SJSA1 (cell line): ENCODE measurements around the gene FMN1. TPM values are rescaled to one million over a fixed set of nuclear protein-coding genes. Genes with fewer than 3 reads are reported as not detected.

ENCODE experiments used
- DNase-seq, 2 experiments: peaks; one replicate each; pipeline ENCODE4 v3.0.0-alpha.2; 2015 to 2020; ENCODE audit warnings: low spot score in 2 of 2, low read depth in 1 of 2
- H3K27ac ChIP-seq: fragments of 250-450 bp; sonication (Bioruptor Pico); 2 replicates; pipeline ENCODE4 v1.5.1; 2020; ENCODE audit warnings: mild to moderate bottlenecking, moderate library complexity
- H3K27me3 ChIP-seq: fragments of 250-450 bp; sonication (Bioruptor Pico); replicated peaks from 2 replicates; pipeline ENCODE4 v1.5.1; 2020; ENCODE audit warnings: mild to moderate bottlenecking, moderate library complexity
- H3K36me3 ChIP-seq: fragments of 250-450 bp; sonication (Bioruptor Pico); 2 replicates; pipeline ENCODE4 v1.5.1; 2020; ENCODE audit warnings: mild to moderate bottlenecking
- H3K4me1 ChIP-seq: fragments of 250-450 bp; sonication (Bioruptor Pico); replicated peaks from 2 replicates; pipeline ENCODE4 v1.6.1; 2021; ENCODE audit warnings: mild to moderate bottlenecking
- H3K4me3 ChIP-seq: fragments of 250-450 bp; sonication (Bioruptor Pico); 2 replicates; pipeline ENCODE4 v1.5.1; 2020; ENCODE audit warnings: mild to moderate bottlenecking
- H3K9me3 ChIP-seq: fragments of 250-450 bp; sonication (Bioruptor Pico); replicated peaks from 2 replicates; pipeline ENCODE4 v1.5.1; 2020; ENCODE audit warnings: mild to moderate bottlenecking
- total RNA-seq: library from RNA; depleted of rRNA; stranded (reverse); fragments of >200 nt; shearing (Covaris generic); gene quantifications from 2 replicates; pipeline ENCODE4 v1.2.3, GENCODE V29; 2014

Gene FMN1
- total RNA-seq, 1 experiment from 2014 or later = 2.4 TPM

GRCh38 chr15:32873284-32874114, 321.0 kb downstream of the FMN1 start:
- no peak for DNase-seq
- Histone ChIP-seq H3K4me1 (peaks cover 48% of the 10 kb centered on the region), H3K27ac (no peak overlapping the region)

GRCh38 chr15:32872621-32873283, 321.8 kb downstream of the FMN1 start:
- peaks cover 50% of the 10 kb centered on the region for H3K4me1 ChIP-seq
- no peaks in the 10 kb centered on the region; the same call in 1 of the 2 replicates for H3K36me3 ChIP-seq
- no peaks in the 10 kb centered on the region for H3K9me3 ChIP-seq
- no peak for DNase-seq
- H3K4me3 ChIP-seq = no peak overlapping the region
- no peaks in the 10 kb centered on the region for H3K27me3 ChIP-seq
- no peak overlapping the region for H3K27ac ChIP-seq

More at GRCh38 chr15:32873284-32874114, 321.0 kb downstream of the FMN1 start:
- Histone ChIP-seq H3K4me3 (no peak overlapping the region), H3K27me3 (no peaks in the 10 kb centered on the region), H3K9me3 (no peaks in the 10 kb centered on the region), H3K36me3 (no peaks in the 10 kb centered on the region)

- Histone ChIP-seq H3K9me3 (no peaks in the 10 kb centered on the region), H3K27me3 (no peaks in the 10 kb centered on the region), H3K4me3 (no peak overlapping the region), H3K4me1 (peaks cover 51% of the 10 kb centered on the region), H3K27ac (no peak overlapping the region), H3K36me3 (no peaks in the 10 kb centered on the region; the same call in 1 of the 2 replicates)
- no peak for DNase-seq
These were observed 322.6 kb downstream of the FMN1 start for GRCh38 chr15:32871883-32872282.

GRCh38 chr15:32870240-32871033, 324.1 kb downstream of the FMN1 start:
- H3K27ac ChIP-seq = peak overlapping the region; percentile 89
- no peak overlapping the region for H3K4me3 ChIP-seq
- H3K9me3 ChIP-seq = no peaks in the 10 kb centered on the region
- H3K27me3 ChIP-seq = no peaks in the 10 kb centered on the region
- peaks cover 60% of the 10 kb centered on the region for H3K4me1 ChIP-seq
- peak; percentile 92 to 93 for DNase-seq
- H3K36me3 ChIP-seq = no peaks in the 10 kb centered on the region; the same call in 1 of the 2 replicates

GRCh38 chr15:32869776-32870175, 324.7 kb downstream of the FMN1 start:
- peak in 1 of 2 experiments; percentile 16 for DNase-seq
- H3K27me3 ChIP-seq = no peaks in the 10 kb centered on the region
- peaks cover 64% of the 10 kb centered on the region for H3K4me1 ChIP-seq

GRCh38 chr15:32867313-32867626, 327.2 kb downstream of the FMN1 start:
- Histone ChIP-seq H3K9me3 (no peaks in the 10 kb centered on the region), H3K4me1 (peaks cover 84% of the 10 kb centered on the region), H3K27me3 (no peaks in the 10 kb centered on the region), H3K4me3 (no peak overlapping the region), H3K27ac (peak overlapping the region; percentile 97), H3K36me3 (no peaks in the 10 kb centered on the region; the same call in 1 of the 2 replicates)
- peak; percentile 63 to 86 for DNase-seq

More at GRCh38 chr15:32869776-32870175, 324.7 kb downstream of the FMN1 start:
- peak overlapping the region; percentile 89 for H3K27ac ChIP-seq
- H3K36me3 ChIP-seq = no peaks in the 10 kb centered on the region; the same call in 1 of the 2 replicates
- no peaks in the 10 kb centered on the region for H3K9me3 ChIP-seq
- no peak overlapping the region for H3K4me3 ChIP-seq

GRCh38 chr15:32866454-32867312, 327.8 kb downstream of the FMN1 start:
- Histone ChIP-seq H3K27me3 (no peaks in the 10 kb centered on the region), H3K4me3 (no peak overlapping the region), H3K4me1 (peaks cover 90% of the 10 kb centered on the region), H3K27ac (peak overlapping the region; percentile 97), H3K9me3 (no peaks in the 10 kb centered on the region), H3K36me3 (no peaks in the 10 kb centered on the region; the same call in 1 of the 2 replicates)
- peak; percentile 56 to 89 for DNase-seq

DNA sequence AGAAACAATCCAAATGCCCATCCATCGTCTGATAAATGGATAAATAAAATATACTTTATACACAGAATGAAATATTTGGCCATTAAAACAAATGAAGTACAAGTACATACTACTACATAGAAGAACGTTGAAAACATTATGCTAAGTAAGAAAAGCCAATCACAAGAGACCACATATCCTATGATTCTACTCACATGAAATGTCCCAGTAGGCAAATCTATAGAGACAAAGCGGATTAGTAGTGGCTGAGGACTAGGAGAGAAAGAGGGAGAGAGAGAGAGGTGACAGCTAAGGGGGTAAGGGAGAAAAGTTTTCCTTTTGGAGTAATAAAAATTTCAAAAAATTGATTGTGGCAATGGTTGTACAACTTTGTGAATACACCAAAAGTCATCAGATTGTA, 329.7 kb downstream of the FMN1 start:
- no peak overlapping the region for H3K4me3 ChIP-seq
- no peak for DNase-seq
- no peaks in the 10 kb centered on the region; the same call in 1 of the 2 replicates for H3K36me3 ChIP-seq
- H3K9me3 ChIP-seq = no peaks in the 10 kb centered on the region
- peaks cover 89% of the 10 kb centered on the region for H3K4me1 ChIP-seq
- no peak overlapping the region for H3K27ac ChIP-seq
- no peaks in the 10 kb centered on the region for H3K27me3 ChIP-seq

DNA sequence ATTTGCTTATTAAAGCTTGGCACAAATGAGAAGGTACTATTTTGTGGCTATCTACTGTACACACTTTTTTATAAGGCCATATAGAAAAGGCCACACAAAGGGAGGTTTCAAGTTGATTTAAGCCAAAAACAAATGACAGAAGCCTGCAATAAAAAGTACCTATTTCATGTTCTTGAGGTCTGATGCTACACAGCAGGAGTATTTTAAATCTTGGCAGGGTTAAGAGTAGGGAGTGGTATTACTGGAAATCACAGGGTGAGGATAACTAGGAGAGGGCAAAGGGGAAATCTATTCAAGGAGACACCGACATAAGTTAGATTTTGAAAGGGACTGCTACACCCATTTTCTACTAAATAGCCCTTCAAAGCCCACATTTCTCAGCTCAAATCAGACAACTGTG, 330.5 kb downstream of the FMN1 start:
- Histone ChIP-seq H3K36me3 (no peaks in the 10 kb centered on the region; the same call in 1 of the 2 replicates), H3K27me3 (no peaks in the 10 kb centered on the region), H3K27ac (0 out of 2 replicates have a peak overlapping the region, but pooled peaks have one; percentile 2), H3K4me1 (peaks cover 84% of the 10 kb centered on the region), H3K9me3 (no peaks in the 10 kb centered on the region), H3K4me3 (no peak overlapping the region)
- no peak for DNase-seq

DNA sequence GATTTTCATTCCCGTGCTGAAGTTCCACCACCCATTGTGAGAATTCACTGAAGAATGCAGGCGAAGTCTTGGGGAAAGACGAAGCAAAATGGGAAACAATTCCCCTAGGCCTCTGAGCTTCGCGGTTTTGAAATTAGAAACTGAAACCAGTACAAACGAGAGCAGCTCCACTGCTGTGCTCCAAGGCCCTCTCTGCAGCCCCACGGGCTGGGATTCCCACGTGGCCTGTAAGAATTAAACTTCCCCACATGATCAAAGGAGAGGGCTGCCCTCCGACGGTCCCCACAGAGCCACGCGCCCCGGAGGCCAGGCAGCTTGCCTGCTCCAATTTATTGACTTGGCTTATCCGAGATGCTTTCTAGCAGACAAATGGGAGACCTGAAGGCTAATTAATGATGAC, 332.8 kb downstream of the FMN1 start:
- Histone ChIP-seq H3K27me3 (no peaks in the 10 kb centered on the region), H3K4me1 (peaks cover 77% of the 10 kb centered on the region), H3K4me3 (peak overlapping the region; percentile 20), H3K36me3 (no peaks in the 10 kb centered on the region), H3K27ac (peak overlapping the region; percentile 91), H3K9me3 (no peaks in the 10 kb centered on the region)
- peak; percentile 83 to 90 for DNase-seq

DNA sequence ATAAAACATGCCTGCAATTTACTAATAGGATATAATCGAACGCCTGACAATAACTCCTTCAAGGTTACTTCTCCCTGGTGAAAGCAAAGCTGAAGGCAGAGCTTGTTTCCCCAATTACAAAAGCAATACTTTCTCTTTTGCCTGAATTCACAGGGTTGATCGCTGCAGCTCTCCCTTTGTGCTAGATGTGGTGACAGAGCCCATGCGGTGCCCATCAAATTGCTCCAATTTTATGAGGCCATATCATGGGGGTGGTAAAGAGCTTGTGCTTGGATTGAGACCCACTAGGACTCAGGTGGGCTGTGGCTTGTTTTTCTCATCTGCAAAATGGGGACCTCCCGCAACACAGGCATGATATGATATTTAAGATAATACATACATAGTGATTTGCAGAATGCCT, 333.3 kb downstream of the FMN1 start:
- Histone ChIP-seq H3K4me3 (no peak overlapping the region), H3K9me3 (no peaks in the 10 kb centered on the region), H3K4me1 (peaks cover 79% of the 10 kb centered on the region), H3K27ac (peak overlapping the region; percentile 91), H3K27me3 (no peaks in the 10 kb centered on the region), H3K36me3 (no peaks in the 10 kb centered on the region)
- no peak for DNase-seq

- DNase-seq = no peak
- no peaks in the 10 kb centered on the region for H3K36me3 ChIP-seq
- H3K9me3 ChIP-seq = no peaks in the 10 kb centered on the region
- no peak overlapping the region for H3K4me3 ChIP-seq
- peaks cover 81% of the 10 kb centered on the region for H3K4me1 ChIP-seq
- no peak overlapping the region for H3K27ac ChIP-seq
- H3K27me3 ChIP-seq = no peaks in the 10 kb centered on the region
These were observed 334.5 kb downstream of the FMN1 start for GRCh38 chr15:32859996-32860395.

DNA sequence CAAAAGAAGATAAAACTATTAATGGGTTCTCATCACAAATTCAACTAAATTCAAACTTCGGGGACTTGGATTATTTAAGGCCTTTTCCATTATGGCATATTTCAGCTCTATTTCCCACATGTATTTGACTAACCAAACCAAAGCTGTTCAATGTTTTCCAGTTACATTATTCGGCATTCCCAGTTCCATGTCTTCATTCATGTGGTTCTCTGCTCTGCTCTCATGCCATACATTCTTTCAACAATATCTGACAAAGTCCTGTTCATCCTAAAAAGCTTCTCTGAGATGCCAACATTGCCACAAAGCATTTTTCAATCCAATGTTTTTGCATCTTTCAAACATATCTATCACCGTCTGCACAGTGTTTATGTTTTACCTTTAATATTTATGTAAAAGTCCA, 335.3 kb downstream of the FMN1 start:
- Histone ChIP-seq H3K27me3 (no peaks in the 10 kb centered on the region), H3K36me3 (no peaks in the 10 kb centered on the region), H3K4me1 (peaks cover 74% of the 10 kb centered on the region), H3K27ac (no peak overlapping the region), H3K9me3 (no peaks in the 10 kb centered on the region), H3K4me3 (no peak overlapping the region)
- no peak for DNase-seq
